ENCODE measurements around the gene WDR73. TPM values are rescaled to one million over a fixed set of nuclear protein-coding genes. Genes with fewer than 3 reads are reported as not detected.

Gene WDR73
- total and polyA plus RNA-seq, 9 of the 15 experiments (the other 6 are each of a cell fraction or from before 2014, with no cell fraction given): 9.2 to 25.4 (median 21.7) TPM

GRCh38 chr15:84600687-84601554 lies 53.2 kb downstream of the WDR73 start, which contains the start of gene ZSCAN2 (continued):
- TF ChIP-seq TRIM24 (IDR thresholded peaks at IDR 0.05) (peak in 1 of 2 experiments; percentile 50; a peak in 1 of 4 replicates), XRCC5 (IDR thresholded peaks at IDR 0.05; ENCODE audit: low read depth, low read length) (0 out of 2 replicates have a peak, but pooled peaks have one; percentile 31), CUX1 (CRISPR knock-in tag; IDR thresholded peaks at IDR 0.05) (no peak), FOXK2 (conservative IDR thresholded peaks at IDR 0.05 in 1 of 2, IDR thresholded peaks at IDR 0.05 in 1 of 2; ENCODE audit: low read depth in 2 of 2) (0 out of 4 replicates have a peak, but pooled peaks of 1 of the 2 experiments have one; percentile 41), HCFC1 (IDR thresholded peaks at IDR 0.05; ENCODE audit: low read depth, low read length) (peak; percentile 91), RBBP5 (IDR thresholded peaks at IDR 0.05; ENCODE audit: borderline replicate concordance, insufficient read depth, low read length, poor library complexity, severe bottlenecking) (peak; percentile 86), TRIM25 (IDR thresholded peaks at IDR 0.05; ENCODE audit: borderline replicate concordance) (no peak), ASH1L (IDR thresholded peaks at IDR 0.05; ENCODE audit: borderline replicate concordance, low read depth, partially characterized antibody) (peak; percentile 64), E2F3 (CRISPR knock-in tag; IDR thresholded peaks at IDR 0.05) (0 out of 2 replicates have a peak, but pooled peaks have one; percentile 17), ID3 (CRISPR knock-in tag; IDR thresholded peaks at IDR 0.05) (no peak), ID3 (tag; IDR thresholded peaks at IDR 0.05) (0 out of 2 replicates have a peak, but pooled peaks have one; percentile 19), OTX1 (CRISPR knock-in tag; IDR thresholded peaks at IDR 0.05) (no peak), ZNF274 (IDR thresholded peaks at IDR 0.05; ENCODE audit: borderline replicate concordance, low read depth, low read length) (no peak), POU5F1 (IDR thresholded peaks at IDR 0.05; ENCODE audit: borderline replicate concordance, low read depth, low read length, partially characterized antibody) (no peak), EGR1 (conservative IDR thresholded peaks at IDR 0.05) (0 out of 2 replicates have a peak, but pooled peaks have one; percentile 4)
